GM19463 (cell line): ENCODE data around the gene CHKA.

ENCODE experiments used
- ATAC-seq: cut with Tn5 transposase; IDR thresholded peaks from one replicate; pipeline ENCODE4 v1.9.1; 2021; ENCODE audit warnings: mild to moderate bottlenecking, moderate library complexity; ENCODE audit not compliant: unreplicated experiment

CHKA gene

GRCh38 chr11:68015467-68015866 lies 105.7 kb downstream of the CHKA start:
- no peak for ATAC-seq

- ATAC-seq: no peak
Measured at GRCh38 chr11:68014947-68015447, 106.2 kb downstream of the CHKA start.

- no peak for ATAC-seq
Measured at GRCh38 chr11:68014157-68014946, 106.8 kb downstream of the CHKA start.

- ATAC-seq: no peak
Measured at GRCh38 chr11:68013611-68014156, 107.5 kb downstream of the CHKA start.

DNA sequence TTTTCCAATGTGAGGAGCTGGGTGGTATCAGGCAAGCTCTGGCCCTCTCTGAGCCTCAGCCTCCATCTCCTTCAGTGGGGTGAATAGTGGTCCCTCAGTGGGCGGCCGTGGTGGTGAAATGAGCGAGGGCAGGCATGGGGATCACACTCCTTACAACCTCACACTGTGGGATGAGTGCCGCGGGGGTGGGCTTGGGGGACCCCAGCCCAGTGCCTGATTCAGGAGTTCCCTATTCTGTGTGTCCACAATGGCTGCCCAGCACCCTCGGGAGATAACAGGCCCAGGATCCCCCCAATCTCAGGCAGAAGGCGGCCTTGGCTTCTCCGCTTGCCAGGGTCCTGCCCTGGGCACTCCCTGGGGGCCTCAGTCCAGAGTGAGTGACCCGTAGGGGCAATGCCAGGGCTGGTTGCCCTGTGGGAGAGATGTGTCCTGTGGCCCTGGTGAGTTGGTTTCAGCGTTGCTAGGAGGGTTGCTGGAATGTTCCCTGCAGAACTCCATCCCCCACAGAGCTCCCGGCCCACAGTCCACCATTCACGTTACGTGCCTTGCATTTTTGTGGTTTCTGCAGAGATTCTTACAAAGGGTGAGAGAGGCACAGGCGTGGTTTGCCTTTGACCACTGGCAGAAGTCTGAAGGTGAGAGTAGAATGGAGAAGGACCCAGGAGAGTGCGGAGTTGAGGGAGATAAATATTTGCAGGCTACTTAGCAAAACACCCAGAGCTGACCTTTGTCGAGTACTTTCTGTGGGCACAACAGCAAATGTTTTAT lies 108.2 kb downstream of the CHKA start:
- no peak for ATAC-seq

DNA sequence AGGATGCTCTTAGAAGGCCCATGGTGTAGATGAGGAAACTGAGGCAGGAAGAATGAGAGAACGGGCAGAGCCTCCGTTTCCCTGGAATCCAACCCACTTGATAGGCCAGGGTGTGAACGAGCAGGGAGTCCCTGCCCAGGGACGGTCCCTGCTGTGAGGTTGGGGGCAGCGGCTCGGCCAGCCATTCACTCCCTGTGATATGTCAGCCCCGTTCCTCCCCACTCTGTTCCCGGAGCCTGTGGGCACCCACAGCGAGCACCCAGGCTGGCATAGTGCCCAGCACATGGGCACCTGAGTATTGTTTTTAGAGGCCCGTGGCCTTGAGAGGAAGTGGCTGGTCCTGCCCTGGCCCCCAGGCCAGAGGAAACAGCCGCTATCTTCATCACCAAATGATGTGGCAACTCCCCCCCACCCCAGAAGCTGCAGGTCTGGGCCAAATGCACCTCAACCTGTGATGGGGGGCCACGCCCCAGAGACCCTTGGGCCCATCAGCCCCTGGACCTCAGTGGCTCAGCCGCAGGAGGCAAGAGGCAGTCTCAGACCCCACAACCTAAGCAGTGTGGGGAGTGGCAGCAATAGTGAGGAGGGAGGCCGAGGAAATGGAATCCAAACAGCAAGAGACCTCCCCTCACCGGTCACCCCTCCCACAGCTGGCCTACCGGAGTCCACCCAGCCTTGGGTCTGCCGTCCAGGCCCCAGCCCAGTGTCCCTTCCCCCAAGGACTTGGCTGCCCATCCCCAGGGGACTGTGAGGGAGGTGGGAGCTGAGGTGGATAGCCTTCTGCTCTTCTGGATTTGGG lies 108.9 kb downstream of the CHKA start:
- no peak for ATAC-seq

GRCh38 chr11:68011051-68011943 lies 109.9 kb downstream of the CHKA start:
- no peak for ATAC-seq

DNA sequence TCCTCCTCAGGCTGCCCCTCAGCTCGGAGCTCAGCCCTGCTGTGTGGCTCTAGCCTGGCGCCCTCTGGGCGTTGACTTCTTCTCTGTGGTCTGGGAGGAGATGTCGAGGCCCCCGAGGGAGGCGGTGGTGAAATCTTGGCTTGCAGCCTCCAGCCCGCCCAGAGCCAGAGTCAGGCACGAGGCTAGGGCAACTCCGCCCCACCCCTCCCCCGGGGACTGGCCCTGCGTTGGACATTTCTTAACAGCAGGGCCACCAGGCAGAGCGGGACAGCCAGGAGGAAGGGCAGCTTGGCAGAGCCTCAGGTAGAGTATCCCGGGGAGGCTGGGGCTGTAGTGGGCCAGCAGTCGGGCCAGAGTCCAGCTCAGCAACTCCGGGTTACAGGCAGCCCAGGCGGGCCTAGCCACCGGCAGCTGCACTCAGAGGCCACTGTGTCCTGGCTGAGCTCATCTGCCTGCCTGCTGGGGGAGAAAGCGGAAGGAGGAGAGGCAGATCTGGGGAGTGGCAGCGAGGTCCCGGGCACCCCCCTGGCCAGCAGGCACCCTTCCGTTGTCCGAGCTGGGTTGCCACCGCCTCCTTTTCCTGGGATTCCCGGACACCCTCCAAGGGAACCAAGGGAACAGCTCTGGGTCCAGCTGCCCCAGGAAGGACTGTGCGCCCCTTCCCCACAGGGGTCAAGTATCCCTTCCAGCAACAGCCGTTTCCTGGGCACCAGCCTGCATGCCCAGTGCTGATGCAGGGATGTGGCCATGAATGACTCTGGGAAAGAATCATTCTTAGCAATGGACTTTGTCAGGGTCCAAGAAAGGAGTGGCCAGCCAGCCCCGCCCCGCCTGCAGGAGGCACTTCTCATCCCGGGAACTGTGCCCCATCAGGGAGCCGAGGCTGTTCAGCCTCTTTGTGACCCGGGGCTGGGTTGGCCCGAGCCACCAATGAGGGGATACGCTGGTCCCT lies 110.8 kb downstream of the CHKA start, which contains the start of gene ALDH3B1:
Gene ALDH3B1, plus strand, starts transcription at position 238 of the 952 bp plus-strand sequence. CDS start 4,971 bp downstream, outside the sequence.
- ATAC-seq: no peak

- ATAC-seq: no peak
Measured at GRCh38 chr11:68009391-68010089, 111.6 kb downstream of the CHKA start.

GRCh38 chr11:68008381-68009337 lies 112.5 kb downstream of the CHKA start:
- ATAC-seq: no peak

DNA sequence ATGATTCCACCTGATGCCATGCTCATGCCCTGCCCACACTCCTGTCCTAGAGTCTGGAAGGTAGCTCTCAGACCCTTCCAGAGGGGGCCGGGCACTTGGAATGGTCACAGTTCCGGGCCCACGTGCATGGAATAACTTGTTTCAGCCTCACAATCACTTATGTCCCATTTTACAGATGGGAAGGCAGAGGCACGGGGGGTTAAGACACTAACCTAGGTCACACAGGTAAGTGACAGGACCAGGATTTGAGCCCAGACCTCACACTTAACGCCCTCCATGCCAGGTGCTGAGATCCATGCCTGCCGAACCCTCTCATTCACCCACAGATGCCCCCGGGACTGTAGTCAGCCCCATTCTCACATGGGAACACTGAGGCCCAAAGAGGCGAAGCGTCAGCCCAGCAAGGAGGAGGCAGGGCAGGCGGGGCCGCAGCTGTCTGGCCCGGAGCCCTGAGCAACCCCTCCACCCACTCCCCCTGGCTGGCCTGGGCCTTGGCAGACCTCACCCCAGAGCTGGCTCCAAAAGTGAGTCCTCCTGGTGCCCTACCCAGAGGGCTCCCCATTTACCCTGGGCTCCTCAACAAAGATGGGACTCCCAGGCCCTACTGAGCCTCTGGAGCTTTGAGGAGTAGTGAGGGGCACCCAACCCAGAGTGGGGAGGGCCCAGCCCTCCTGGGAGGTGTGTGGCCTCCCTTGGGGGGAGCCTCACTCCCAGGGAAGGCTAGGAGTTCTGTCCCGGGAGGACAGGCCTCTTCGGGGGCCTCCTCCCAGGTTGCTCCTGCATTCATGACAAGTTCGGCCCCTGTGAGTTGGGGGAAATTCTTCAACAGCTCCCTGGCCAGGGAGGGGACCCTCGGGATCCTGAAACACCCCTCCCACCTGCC lies 113.4 kb downstream of the CHKA start:
- no peak for ATAC-seq

- no peak for ATAC-seq
Measured at GRCh38 chr11:68006606-68007166, 114.5 kb downstream of the CHKA start.

DNA sequence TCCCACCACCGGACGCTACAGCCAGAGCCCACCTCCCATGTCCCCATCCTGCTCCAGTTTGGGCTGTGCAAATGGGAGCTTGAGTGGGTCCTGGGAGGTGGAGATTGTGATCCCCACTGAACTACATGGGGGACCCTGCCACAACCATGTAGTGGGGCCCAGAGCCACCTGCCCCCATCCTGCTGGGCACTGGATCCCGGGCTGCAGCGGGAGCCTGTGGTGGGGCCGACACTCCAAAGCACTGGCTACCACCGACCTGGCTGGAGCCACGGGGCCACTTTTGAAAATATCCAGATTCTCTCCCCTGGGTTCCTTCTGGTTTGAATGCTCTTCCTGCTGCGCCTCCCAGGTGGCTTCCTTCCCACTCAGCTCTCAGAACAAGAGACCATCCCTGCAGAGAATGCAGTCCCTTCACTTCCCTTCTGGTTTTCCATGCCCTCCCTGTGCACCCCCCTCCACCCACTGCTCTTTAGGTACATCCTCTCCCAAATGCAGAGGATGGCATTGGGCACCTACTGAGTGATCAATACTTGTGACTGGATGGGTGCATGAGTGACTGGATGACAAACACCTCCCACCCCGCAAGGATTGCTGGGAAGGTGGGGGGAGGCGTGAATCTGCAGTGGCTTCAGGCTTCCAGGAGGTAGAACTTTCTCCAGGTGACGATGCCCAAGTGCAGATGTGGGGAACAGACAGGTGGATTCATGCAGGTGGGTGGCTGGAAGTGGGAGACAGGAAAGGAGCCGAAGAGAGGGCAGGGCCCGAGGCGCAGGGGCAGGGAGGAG lies 116.4 kb downstream of the CHKA start:
- ATAC-seq: no peak

- peak; percentile 66 for ATAC-seq
Measured at GRCh38 chr11:68003846-68004550, 117.2 kb downstream of the CHKA start, which contains the start of gene UNC93B1. TSS of gene UNC93B1 (minus strand) at chr11:68004097. CDS start at chr11:68004043, 54 bp downstream.
